HG03460 (cell line): ENCODE results near the gene HMGB3.
A peak's percentile ranks its signal among the peaks of the same experiment; 100 is the strongest.
"Not testable (repeated sequence)": the region's sequence is repeated elsewhere in the genome, so short reads cannot be mapped to it uniquely, and the experiment has no call there.

Experiments
- ATAC-seq: cut with Tn5 transposase; IDR thresholded peaks from one replicate; pipeline ENCODE4 v1.9.1; 2021; ENCODE audit not compliant: unreplicated experiment

The HMGB3 gene

GRCh38 chrX:150982788-150983520, at the start of gene HMGB3:
TSS of gene HMGB3 (plus strand) at chrX:150983335. CDS start at chrX:150985600, 2,265 bp downstream.
- peak; percentile 97 for ATAC-seq

- no peak for ATAC-seq
Observed at GRCh38 chrX:150933945-150934350, 49.2 kb upstream of the HMGB3 start.

GRCh38 chrX:150934453-150934852, 48.7 kb upstream of the HMGB3 start:
- ATAC-seq, result no peak

GRCh38 chrX:150935467-150935866, 47.7 kb upstream of the HMGB3 start:
- no peak for ATAC-seq

GRCh38 chrX:150936556-150936955, 46.6 kb upstream of the HMGB3 start:
- no peak for ATAC-seq

- ATAC-seq, result no peak
Observed at GRCh38 chrX:150940844-150941495, 42.2 kb upstream of the HMGB3 start.

GRCh38 chrX:150941580-150941979, 41.6 kb upstream of the HMGB3 start:
- no peak for ATAC-seq

GRCh38 chrX:150942942-150943594, 40.1 kb upstream of the HMGB3 start:
- no peak for ATAC-seq

GRCh38 chrX:150944233-150944632, 38.9 kb upstream of the HMGB3 start:
- ATAC-seq, result no peak

GRCh38 chrX:150954951-150955350, 28.2 kb upstream of the HMGB3 start:
- ATAC-seq, result no peak

GRCh38 chrX:150955590-150955989, 27.5 kb upstream of the HMGB3 start:
- no peak for ATAC-seq

- ATAC-seq, result no peak
Observed at GRCh38 chrX:150958177-150958576, 25.0 kb upstream of the HMGB3 start.

- no peak for ATAC-seq
Observed at GRCh38 chrX:150959557-150959956, 23.6 kb upstream of the HMGB3 start.

GRCh38 chrX:150961631-150962030, 21.5 kb upstream of the HMGB3 start:
- ATAC-seq, result no peak

GRCh38 chrX:150964416-150964815, 18.7 kb upstream of the HMGB3 start:
- ATAC-seq, result not testable (repeated sequence)

- no peak for ATAC-seq
Observed at GRCh38 chrX:150966235-150966634, 16.9 kb upstream of the HMGB3 start.

- ATAC-seq, result no peak
Observed at GRCh38 chrX:150966742-150967141, 16.4 kb upstream of the HMGB3 start.

- ATAC-seq, result no peak
Observed at GRCh38 chrX:150967786-150968185, 15.3 kb upstream of the HMGB3 start.

GRCh38 chrX:150968862-150969720, 14.0 kb upstream of the HMGB3 start:
- ATAC-seq, result no peak

GRCh38 chrX:150972450-150972849, 10.7 kb upstream of the HMGB3 start:
- no peak for ATAC-seq
